IPS-11a (cell line): ENCODE data around the gene CPEB2.

Source experiments
- H3K4me3 ChIP-seq: one replicate; pipeline ENCODE4 v1.5.1; 2013; ENCODE audit warnings: low read depth, low read length, control low read depth

CPEB2 gene

GRCh38 chr4:15010038-15010585 lies 7.8 kb downstream of the CPEB2 start:
- H3K4me3 ChIP-seq, result no peak overlapping the region

- H3K4me3 ChIP-seq, result no peak overlapping the region
These were observed 8.9 kb downstream of the CPEB2 start for GRCh38 chr4:15011166-15011565.

GRCh38 chr4:15012017-15012788 lies 9.9 kb downstream of the CPEB2 start:
- no peak overlapping the region for H3K4me3 ChIP-seq

DNA sequence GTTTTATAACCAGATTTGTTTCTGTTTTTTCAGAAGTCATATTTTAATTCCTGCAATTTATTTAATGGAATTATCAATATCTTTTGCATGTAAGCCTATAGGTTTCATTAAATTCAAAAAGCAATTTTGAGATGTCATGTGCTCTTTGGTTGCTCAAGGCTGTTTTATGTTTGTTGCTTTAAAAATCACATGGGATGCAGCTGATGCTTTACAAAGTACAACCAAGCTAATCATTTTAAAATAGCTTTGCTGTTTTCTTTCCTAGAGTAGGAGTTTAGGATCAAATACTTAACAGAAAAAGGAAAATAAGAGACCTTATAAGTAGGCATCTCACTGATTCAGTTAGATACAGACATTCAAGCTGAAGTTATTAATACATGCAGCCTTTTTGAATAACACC lies 11.3 kb downstream of the CPEB2 start:
- no peak overlapping the region for H3K4me3 ChIP-seq

DNA sequence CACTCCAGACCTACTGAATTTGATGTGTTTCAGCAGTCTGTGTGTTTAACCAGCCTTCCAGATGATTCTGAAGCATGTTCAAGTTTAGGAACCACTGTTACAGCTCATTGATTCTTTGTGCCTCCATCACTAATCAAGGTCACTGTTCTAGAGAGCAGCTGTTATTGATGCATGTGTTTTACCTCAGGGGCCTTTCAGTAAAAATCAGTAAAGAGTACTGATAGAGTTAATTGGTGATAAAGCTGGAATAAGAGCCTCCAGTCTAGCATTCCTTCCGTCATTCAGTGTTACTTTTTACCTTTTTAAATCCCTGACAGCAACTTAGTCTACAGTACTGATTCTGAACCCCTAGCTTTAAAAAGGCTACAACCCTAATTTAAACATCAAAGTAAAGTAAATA lies 12.9 kb downstream of the CPEB2 start:
- H3K4me3 ChIP-seq, result no peak overlapping the region

GRCh38 chr4:15018361-15018760 lies 16.1 kb downstream of the CPEB2 start:
- H3K4me3 ChIP-seq, result no peak overlapping the region

- no peak overlapping the region for H3K4me3 ChIP-seq
These were observed 18.4 kb downstream of the CPEB2 start for GRCh38 chr4:15020502-15021286.

DNA sequence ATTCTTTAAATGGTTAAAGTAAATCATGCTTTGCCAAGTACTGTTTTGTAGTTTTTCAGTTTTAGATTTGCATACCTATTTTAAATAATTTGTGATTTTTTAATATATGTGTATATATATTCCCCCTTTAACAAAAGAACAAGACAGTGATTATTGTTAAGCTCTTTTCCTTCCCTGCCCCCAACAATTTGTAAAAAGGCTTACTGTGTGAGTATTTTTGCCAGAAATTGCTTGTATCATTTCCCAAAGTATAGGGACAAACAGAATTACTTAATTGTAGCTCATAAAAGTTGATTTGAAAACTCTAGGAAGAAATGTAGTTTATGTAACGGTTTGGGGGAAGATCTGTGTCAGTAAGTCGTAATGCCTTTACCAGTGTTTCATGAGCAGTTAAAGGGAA lies 19.0 kb downstream of the CPEB2 start:
- no peak overlapping the region for H3K4me3 ChIP-seq

DNA sequence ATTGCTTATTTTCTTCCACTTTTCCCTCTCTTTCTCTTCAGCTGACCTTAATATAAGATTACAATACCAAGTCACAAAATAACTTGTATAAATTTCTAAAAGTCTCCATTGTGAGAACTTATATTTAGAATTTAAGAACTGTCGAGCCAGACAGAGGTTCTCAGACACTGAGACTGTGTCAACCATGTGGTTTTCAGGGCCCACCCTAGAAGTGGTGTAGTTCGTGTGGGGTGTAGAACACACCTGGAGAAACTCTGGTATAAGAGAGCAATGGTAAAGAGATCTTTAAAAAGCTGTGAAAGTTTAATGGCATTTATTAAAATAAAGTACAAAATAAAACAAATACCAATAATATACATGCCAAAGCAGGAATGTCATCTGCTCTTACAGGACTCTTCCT lies 19.7 kb downstream of the CPEB2 start:
- H3K4me3 ChIP-seq, result no peak overlapping the region

DNA sequence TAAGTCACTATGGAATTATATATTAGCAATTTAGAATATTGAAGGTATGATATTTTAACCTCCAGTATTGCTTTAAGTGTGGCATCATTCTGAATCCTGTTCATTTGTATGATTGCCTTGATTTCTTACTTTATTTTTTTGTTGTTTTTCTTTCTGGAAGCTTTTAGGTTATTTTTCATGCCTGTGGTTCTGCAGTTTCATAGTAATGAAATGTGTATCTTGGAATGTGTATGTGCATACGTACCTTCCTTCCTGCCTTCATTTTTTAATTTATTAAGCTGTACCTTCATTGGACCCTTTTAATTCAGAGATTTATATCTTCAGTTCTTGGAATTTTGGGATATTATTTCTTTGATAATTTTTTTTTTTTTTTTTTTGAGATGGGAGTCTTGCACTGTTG lies 22.1 kb downstream of the CPEB2 start:
- no peak overlapping the region for H3K4me3 ChIP-seq

- no peak overlapping the region for H3K4me3 ChIP-seq
These were observed 23.4 kb downstream of the CPEB2 start for GRCh38 chr4:15025693-15026092.

DNA sequence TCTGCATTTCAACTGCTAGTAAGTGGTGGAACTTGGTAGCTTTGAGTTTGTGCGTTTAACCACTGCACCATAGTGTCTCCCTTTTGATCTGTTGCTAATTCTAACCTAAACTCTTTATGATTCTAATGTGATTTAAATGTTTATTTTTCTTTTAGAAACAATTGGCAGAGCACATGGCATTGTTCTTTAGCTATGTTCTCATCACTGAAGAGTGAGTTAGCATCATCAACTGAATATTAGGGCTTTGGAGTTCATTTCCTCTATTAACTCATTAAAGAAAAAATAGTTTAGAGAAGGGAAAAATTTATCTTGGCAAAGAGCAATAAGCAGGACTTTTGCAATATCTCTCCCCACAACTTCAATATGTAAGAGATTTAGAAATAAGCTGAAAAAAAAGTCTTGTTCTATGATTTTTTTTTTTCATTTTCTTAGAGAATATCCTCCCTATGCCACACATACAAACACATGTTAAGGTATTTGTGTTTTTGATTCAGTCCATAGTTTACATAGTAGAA lies 25.7 kb downstream of the CPEB2 start:
- H3K4me3 ChIP-seq, result no peak overlapping the region

- no peak overlapping the region for H3K4me3 ChIP-seq
These were observed 28.9 kb downstream of the CPEB2 start for GRCh38 chr4:15031197-15031596.

DNA sequence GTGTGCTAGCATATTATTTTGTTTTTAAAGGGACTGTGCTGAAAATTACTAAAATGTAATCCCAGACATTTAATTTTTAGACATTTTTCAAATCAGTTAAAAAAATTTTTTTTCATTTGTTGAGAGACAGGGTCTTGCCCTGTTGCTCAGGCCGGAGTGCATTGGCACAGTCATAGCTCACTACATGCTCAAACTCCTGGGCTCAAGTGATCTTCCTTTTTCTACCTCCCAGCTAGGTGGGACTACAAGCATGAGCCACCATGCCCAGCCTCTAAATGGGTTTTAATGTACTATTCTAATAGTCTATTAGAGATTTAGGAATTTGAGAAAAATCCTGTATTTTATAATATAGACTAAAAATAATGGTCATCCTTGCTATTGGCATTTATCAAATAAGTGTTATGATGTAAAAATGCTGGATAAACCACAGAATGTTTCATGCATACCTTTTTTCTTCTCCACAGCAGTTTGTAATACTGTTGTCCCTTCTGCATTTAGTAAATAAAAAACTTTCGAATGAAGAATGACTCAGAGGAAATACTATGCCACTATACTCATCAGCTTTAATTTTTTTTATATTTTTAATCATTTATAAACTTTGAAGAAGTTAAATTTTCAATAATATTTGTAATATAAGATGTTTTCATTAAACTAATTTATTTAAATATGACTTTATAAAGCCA lies 29.9 kb downstream of the CPEB2 start:
- H3K4me3 ChIP-seq, result no peak overlapping the region

- H3K4me3 ChIP-seq, result no peak overlapping the region
These were observed 31.9 kb downstream of the CPEB2 start for GRCh38 chr4:15034071-15034764.

- no peak overlapping the region for H3K4me3 ChIP-seq
These were observed 32.9 kb downstream of the CPEB2 start for GRCh38 chr4:15035159-15035558.

DNA sequence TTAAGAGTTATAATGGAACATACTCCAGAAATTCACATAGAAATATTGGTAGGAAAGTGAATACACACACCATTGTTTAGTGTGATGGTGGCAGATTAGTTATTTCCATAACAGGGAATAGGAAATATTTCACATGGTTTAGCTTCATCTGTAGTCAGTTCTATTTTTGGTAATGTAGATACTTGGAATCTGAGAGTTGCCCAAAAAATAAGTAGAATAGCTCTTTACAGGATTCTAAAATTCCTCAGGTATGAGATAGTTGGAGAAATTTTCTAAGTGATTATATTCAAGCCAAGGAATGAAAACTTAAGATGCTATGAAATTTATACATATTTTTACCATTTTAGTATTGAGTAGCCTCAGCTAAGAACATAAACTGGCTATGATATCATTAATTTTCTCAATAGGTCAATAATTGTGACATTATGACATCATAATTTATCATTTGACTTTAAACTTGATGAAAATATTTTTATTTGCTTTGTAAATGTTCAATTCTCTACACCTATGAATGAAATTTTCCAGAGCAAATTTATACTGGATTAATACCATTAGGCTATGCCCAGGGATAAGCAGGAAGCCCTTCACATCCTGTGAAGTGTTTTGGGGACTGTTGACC lies 35.8 kb downstream of the CPEB2 start:
- H3K4me3 ChIP-seq, result no peak overlapping the region

DNA sequence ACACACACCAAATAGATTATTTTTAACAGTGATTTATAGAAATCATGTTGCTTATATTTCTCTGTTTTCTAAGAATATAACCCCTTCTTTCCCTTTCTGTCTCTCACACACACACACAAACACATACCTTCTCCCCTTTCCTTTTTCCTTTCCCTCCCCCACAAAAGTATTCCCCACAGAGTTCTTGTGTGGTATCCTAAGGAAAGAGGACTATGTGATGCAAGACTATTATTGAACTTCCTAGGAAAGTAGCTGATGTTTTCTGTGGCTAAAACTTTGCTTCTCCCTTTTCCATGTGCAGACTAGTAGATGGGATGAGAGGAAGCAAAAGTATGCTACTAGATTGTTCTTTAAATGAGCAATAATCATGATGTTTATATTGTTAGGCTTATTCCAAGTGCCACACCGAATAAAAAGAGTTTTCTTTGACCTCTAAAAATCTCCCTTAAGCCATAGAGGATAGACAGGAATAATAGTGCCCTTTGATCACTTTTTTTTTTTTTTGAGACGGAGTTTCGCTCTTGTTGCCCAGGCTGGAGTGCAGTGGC lies 38.7 kb downstream of the CPEB2 start:
- no peak overlapping the region for H3K4me3 ChIP-seq

GRCh38 chr4:15042529-15043167 lies 40.4 kb downstream of the CPEB2 start:
- H3K4me3 ChIP-seq, result no peak overlapping the region

GRCh38 chr4:15043226-15043625 lies 40.9 kb downstream of the CPEB2 start:
- H3K4me3 ChIP-seq, result no peak overlapping the region
